PFSK-1 (cell line): ENCODE measurements around the gene OMA1.

ENCODE experiments used
- FOXP2 ChIP-seq: optimal IDR thresholded peaks from 2 replicates; pipeline ENCODE3; 2011; ENCODE audit warnings: borderline replicate concordance, control low read depth, inconsistent platforms; ENCODE audit not compliant: insufficient read depth; ENCODE audit errors: extremely low read length, extremely low read depth
- POLR2AphosphoS5 ChIP-seq: IDR thresholded peaks from 2 replicates; pipeline ENCODE4 v1.6.1; 2012; ENCODE audit warnings: low read depth, mild to moderate bottlenecking, control low read depth, low read length, moderate library complexity
- SIN3A ChIP-seq: IDR thresholded peaks from 2 replicates; pipeline ENCODE4 v1.6.1; 2012; ENCODE audit warnings: mild to moderate bottlenecking, low read length, moderate library complexity, borderline replicate concordance; ENCODE audit not compliant: insufficient read depth
- TAF1 ChIP-seq: IDR thresholded peaks from 2 replicates; pipeline ENCODE4 v1.6.1; 2012; ENCODE audit warnings: low read length, control low read depth, borderline replicate concordance; ENCODE audit not compliant: insufficient read depth
- TF ChIP-seq, protein P1 (sequence below), 2 experiments: IDR thresholded peaks; 2 replicates each; pipeline versions ENCODE4 v1.6.1 to v1.8.0; 2011 to 2012; ENCODE audit warnings: low read depth in 2 of 2, low read length in 2 of 2, control low read depth in 1 of 2, inconsistent platforms in 1 of 2, mild to moderate bottlenecking in 1 of 2, moderate library complexity in 1 of 2; ENCODE audit not compliant: insufficient read depth in 1 of 2

Gene OMA1

DNA sequence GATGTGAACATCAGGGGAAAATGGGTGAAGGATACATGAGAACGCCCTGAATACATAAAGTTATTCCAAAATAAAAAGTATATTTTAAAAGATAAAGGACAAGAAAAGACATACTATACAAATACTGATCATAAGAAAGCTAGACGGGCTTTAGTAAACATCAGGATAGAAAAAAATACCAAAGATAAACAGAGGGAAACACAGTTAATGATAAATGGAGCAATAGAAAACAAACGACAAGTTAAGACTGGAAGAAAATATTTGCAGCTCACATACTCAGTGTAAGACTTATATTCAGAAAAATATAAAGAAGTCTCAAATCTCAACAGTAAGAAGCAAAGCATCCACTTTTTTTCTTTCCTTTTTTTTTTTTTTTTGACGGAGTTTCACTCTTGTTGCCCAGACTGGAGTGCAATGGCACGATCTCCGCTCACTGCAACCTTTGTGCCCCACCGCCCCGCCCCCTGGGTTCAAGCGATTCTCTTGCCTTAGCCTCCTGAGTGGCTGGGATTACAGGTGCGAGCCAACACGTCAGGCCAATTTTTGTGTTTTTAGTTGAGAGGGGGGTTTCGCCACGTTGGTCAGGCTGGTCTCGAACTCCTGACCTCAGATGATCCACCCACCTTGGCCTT lies 94.8 kb downstream of the OMA1 start:
- TF ChIP-seq FOXP2: no peak
- TF ChIP-seq, protein P1, sequence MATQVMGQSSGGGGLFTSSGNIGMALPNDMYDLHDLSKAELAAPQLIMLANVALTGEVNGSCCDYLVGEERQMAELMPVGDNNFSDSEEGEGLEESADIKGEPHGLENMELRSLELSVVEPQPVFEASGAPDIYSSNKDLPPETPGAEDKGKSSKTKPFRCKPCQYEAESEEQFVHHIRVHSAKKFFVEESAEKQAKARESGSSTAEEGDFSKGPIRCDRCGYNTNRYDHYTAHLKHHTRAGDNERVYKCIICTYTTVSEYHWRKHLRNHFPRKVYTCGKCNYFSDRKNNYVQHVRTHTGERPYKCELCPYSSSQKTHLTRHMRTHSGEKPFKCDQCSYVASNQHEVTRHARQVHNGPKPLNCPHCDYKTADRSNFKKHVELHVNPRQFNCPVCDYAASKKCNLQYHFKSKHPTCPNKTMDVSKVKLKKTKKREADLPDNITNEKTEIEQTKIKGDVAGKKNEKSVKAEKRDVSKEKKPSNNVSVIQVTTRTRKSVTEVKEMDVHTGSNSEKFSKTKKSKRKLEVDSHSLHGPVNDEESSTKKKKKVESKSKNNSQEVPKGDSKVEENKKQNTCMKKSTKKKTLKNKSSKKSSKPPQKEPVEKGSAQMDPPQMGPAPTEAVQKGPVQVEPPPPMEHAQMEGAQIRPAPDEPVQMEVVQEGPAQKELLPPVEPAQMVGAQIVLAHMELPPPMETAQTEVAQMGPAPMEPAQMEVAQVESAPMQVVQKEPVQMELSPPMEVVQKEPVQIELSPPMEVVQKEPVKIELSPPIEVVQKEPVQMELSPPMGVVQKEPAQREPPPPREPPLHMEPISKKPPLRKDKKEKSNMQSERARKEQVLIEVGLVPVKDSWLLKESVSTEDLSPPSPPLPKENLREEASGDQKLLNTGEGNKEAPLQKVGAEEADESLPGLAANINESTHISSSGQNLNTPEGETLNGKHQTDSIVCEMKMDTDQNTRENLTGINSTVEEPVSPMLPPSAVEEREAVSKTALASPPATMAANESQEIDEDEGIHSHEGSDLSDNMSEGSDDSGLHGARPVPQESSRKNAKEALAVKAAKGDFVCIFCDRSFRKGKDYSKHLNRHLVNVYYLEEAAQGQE (IDR thresholded peaks at IDR 0.05; ENCODE audit: insufficient read depth in 1 of 2, low read depth in 2 of 2, low read length in 2 of 2): no peak
- no peak for TF ChIP-seq POLR2AphosphoS5
- no peak for TF ChIP-seq TAF1
- no peak for TF ChIP-seq SIN3A

DNA sequence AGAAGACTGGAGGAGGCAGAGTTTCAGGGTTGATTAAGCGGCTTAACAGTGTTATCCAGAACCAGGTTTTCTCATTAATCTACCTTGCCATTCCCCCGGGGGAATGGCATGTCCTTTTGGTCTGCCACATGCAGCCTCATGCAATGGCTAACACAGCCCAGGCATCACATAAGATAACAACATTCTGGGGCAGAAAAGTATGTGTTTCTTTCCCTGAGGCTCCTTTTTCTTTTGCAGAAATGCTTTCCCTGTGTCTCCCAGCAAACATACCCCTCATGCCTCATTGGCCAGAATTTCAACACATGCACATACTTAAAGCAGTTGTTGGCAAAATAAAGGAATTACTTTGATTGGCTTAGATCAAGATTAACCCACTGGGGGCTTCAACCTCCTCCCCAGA lies 98.6 kb downstream of the OMA1 start:
- no peak for TF ChIP-seq FOXP2
- TF ChIP-seq, protein P1 (IDR thresholded peaks at IDR 0.05; ENCODE audit: insufficient read depth in 1 of 2, low read depth in 2 of 2, low read length in 2 of 2): no peak
- no peak for TF ChIP-seq TAF1
- no peak for TF ChIP-seq POLR2AphosphoS5
- TF ChIP-seq SIN3A: no peak

DNA sequence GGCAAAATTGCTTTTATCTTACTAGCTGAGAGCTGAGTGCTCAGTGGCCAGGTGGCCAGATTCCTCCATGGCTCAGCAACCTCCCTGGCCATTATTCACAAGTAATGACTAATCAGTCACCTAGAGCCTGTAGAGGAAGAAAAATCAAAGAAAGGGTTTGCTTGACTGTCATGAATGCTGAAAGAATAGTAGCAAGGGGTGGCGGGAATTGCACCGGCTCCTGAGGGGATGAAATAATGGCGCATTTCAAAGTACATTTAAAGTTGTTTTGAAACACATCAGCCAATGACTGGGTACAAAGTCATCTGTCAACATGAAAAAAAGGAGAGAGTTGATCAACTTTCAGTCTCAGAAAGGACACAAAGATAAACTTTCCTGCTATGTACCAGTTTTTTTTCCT lies 99.5 kb downstream of the OMA1 start:
- TF ChIP-seq, protein P1 (IDR thresholded peaks at IDR 0.05; ENCODE audit: insufficient read depth in 1 of 2, low read depth in 2 of 2, low read length in 2 of 2): no peak
- TF ChIP-seq TAF1 (no peak), FOXP2 (no peak), SIN3A (no peak), POLR2AphosphoS5 (no peak)

DNA sequence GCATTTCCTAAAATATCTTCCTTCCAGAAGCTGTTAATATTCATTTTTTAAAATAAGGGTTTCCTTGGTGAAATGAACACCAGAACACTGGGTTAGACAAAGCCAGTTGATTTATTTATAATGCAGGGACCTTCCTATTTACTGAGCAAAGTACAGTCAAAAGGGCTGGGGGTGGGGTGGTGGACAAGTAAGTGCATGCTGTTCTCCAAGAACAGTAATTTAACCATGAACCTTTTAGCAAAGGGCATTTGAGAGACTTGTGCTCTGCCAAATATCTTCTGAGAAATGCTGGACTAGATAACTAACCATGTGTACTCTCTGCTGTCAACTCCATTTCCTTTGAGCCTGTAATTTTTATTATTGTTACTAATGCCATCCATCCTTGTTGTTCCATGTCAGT lies 100.2 kb downstream of the OMA1 start:
- TF ChIP-seq SIN3A (no peak), POLR2AphosphoS5 (no peak), FOXP2 (no peak), TAF1 (no peak)
- TF ChIP-seq, protein P1 (IDR thresholded peaks at IDR 0.05; ENCODE audit: insufficient read depth in 1 of 2, low read depth in 2 of 2, low read length in 2 of 2): no peak
